NCI-H187 treated with DMSO at 0.1 percent for 48 hours (cell line): Measurements from ENCODE around the gene AP1S1.
A peak's percentile ranks its signal among the peaks of the same experiment; 100 is the strongest.
"Not testable (repeated sequence)": the region's sequence is repeated elsewhere in the genome, so short reads cannot be mapped to it uniquely, and the experiment has no call there.

Source experiments
- DNase-seq: peaks from one replicate; lab custom pipeline; 2025; lab: John Stamatoyannopoulos, UW

AP1S1 gene

DNA sequence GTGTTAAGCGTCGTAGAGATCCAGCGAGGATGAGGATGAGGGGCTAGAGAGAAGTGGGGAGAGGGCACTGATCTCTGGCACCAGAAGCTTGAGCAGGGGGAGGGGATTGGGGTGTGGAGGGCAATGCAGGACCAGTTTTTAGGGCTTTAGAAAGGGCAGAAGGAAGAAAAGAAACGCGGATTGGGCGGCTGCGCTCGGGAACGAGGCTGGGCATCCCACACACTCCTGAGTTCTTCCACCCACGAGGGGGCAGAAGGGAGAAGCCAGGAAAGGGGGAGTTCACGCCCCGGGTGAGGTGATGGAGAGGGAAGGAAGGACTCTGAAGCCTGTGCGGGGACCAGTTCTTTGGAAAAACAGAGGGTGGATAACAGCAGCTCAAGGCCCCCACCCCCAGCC, 17.2 kb downstream of the AP1S1 start:
- DNase-seq = no peak

- peak; percentile 40 for DNase-seq
Observed at GRCh38 chr7:101172005-101172853, 18.0 kb downstream of the AP1S1 start.

DNA sequence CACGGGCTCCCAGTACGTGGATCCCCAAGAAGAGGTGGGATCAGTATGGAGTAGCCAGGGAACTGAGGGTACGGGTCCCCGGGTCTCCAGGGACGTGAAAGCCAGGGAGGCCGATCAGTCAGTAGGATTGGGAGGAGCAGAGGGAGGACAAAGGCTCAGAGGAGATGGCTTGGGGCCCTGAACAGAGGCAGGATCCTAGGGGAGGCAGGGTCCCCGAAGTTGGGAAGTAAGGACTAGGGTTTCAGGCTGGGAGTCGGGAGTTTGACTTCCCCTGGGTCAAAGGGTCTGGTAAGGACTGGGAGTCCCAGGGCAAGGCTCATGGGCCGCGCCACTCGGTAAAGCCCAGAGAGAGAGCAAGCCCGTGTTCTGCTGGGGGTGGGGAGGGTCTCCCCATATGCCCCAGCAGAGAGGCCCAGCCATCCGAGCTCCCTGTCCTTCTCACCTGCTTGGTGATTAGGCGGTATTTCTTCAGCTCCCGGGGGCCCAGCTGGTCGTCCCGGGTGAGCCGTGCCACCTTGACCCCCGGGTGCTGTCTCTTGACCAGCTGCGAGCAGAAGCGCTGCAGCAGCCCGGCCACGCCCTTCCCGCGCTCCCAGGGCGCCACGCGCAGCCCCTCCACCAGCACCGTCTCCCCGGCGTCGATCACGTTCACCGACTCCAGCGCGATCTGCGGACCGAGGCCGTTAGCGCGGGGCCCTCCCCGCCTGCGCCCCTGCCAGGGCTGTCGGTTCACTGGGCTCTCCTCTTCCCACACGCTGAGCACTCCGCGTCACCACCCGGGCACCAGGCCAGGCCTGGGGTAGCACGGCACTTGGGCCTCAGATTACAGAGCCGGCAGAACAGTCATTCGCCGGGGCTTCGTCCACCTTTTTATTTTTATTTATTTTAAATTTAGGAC, 18.8 kb downstream of the AP1S1 start:
- no peak for DNase-seq

DNA sequence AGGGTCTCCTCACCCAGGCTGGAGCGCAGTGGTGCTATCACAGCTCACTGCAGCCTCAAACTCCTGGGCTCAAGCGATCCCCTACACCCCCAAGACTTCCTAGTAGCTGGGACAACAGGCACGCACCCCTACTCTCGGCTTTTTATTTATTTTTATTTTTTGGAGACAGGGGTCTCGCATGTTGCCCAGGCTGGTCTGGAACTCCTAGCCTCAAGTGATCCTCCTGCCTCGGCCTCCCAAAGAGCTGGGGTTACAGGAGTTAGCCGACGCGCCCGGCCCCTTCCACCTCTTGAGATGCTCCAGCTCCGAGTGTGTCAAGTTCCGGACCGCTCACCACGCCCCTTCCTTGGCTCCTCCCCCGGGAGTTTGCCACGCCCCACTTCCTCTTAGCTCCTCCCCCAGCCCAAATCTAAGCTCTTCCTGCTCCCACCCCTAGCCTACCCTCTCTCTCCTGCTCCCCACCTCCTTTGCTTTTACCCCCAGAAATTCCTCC, 19.5 kb downstream of the AP1S1 start:
- DNase-seq = no peak

DNA sequence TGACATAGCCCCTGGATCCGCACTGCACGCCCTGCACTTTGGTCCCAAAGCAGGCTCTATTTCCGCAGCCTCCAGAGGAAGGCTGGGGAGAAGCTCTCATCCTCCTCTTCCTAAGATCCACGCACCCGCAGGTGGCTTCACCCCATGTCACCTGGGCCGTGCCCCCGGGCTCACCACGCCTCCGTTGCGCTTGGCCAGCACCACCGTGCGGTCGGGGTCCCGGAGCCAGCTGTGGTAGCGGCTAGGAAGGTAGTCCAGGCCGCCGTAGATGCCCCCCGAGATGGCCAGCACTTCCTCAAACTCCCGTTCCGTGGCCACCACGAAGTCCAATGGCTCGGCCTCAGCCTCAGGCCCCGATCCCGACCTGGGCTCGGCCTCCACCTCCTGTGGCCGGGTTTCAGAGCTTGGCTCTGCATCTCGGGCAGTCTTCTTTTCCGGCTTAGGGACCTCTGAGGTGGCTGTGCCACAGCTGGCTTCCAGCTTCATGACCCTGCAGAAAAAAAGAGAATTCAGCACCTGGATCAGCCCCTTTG, 20.1 kb downstream of the AP1S1 start:
- no peak for DNase-seq

GRCh38 chr7:101175664-101176063, 21.4 kb downstream of the AP1S1 start:
- no peak for DNase-seq

GRCh38 chr7:101177644-101178043, 23.4 kb downstream of the AP1S1 start:
- DNase-seq = no peak

- DNase-seq = peak; percentile 68
Observed at GRCh38 chr7:101179117-101179516, 24.8 kb downstream of the AP1S1 start.

DNA sequence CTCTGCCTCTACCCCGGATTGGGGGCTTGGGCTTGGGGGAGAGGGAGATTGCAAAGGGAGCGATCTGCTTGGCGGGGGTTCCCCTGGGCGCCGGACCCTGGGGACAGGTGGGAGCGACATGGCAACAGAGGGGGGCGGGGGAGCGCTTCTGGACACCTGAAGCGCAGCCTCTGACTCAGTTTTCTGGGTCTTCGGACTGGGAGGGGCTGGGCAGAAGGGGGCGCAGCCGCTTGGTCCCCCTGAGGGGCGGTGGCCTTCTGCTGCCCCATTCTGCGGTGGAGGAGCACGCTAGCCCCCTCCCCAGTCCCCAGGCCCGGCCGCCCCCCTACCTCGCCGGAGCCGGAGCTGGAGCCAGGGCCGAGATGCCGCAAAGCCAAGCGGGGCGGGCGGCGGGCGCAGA, 25.4 kb downstream of the AP1S1 start:
- no peak for DNase-seq

GRCh38 chr7:101180130-101180755, 26.0 kb downstream of the AP1S1 start, which contains the start of gene NAT16:
Gene NAT16 (minus strand): TSS chr7:101180293. CDS start chr7:101174807, 5,486 bp downstream.
- DNase-seq = no peak

DNA sequence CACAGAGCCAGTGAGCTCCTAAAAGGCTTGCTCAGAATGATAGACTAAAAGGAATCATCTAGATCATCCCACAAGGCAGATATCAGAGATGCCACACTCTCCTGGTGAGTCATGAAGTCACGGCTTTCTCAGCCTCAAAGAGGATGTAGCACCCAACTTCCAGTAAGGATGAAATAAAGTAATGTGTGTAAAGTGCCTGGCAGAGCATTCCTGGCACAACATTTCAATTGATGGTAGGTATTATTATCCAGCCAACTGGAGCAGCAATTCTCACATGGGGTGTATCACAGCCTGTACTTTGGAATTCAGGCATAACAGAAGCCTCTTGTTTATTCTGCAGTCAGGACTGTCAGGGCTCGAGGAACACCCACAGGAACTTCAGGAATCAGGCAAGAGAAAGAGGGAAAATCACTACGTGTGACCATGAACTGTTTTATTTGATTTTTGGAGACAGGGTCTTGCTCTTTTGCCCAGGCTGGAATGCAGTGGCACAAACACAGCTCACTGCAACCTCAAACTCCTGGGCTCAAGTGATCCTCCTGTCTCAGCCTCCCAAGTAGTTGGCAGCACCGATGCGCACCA, 31.1 kb downstream of the AP1S1 start:
- DNase-seq = no peak

DNA sequence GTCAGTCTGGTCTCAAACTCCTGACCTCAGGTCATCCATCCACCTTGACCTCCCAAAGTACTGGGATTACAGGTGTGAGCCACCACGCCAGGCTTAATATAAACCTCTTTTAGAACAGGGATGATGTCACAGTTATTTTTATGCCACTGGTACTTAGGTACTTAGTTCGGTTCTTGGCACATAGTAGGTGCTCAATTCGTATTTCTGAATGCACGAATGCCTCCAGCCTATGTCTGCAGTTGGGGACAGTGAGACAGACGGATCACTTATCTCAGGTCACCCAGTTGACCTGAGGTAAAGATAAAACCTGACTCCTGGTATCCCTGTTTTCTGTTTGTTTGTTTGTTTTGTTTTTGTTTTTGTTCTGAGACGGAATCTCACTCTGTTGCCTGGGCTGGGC, 31.9 kb downstream of the AP1S1 start:
- DNase-seq = no peak

DNA sequence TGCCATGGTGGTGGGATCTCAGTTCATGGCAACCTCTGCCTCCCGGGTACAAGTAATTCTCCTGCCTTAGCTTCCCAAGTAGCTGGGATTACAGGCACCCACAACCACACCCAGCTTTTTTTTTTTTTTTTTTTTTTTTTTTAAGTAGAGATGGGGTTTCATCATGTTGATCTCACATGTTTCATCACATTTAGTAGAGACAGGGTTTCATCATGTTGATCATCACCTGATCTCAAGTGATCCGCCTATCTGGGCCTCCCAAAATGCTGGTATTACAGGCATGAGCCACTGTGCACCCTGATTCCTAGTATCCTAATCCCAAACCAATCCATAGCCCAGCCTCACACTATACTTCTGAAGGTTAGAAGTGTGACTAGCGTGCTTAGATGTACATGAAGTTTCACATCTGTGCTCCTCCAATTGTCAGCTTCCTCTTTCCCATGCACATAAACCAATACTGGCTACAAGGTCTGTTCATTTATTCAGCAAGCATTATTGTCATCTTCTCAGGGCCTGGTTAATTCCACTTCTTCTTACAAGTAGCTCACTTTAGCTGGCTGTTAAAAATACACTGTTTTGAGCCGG, 32.7 kb downstream of the AP1S1 start:
- DNase-seq = no peak

DNA sequence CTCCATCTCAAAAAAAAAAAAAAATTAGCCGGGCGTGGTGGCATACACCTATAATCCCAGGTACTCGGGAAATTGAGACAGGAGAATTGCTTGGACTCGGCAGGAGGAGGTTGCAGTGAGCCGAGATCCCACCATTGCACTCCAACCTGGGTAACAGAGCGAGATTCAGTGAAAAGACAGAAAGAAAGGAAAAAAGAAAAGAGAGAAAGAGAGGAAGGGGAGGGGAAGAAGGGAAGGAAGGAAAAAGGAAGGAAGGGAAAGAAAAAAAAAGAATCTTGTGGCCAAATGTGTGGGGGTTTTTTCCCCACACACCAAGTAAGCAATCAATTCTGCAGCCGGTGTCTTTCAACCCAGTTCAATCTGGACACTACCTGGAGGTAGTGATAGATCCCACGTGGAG, 34.8 kb downstream of the AP1S1 start:
- no peak for DNase-seq

DNA sequence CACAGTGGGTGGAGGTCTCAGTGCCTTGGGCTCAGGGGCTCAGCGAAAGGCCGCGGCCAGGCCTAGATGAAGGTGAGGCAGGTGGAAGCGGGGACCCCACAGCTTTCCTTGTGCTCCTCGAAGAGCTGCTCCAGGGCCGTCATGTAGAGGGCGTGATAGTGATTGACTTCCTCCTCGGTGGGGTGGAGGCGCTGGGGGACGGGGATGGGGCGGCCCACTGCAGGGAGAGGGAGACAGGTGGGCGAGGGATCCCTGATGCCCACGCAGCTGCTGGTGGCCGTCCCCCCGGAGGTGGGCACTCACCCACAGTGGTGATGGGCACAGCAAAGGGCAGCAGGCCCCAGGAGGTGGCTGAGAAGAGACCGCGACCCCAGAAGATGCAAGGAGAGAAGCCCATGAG, 41.6 kb downstream of the AP1S1 start:
- no peak for DNase-seq

DNA sequence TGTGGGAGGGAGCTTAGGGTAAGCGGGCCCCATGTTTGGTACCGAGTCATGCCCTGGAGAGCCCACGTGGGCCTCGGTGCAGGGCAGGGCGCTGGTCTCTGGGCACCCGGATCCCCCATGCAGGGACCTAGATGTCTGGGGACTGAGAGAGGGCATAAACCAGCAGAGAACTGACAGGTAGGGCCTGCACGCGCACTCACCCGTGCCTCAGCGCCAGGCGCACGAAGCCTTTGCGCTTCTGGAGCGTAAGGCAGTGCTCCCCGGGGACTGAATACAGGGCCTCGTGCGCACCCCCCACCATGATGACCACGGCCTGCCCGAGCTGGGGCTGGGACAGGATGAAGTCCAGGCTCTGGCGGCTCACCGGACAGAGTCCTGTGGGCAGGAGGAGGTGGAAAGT, 43.7 kb downstream of the AP1S1 start:
- DNase-seq = no peak

- no peak for DNase-seq
Observed at GRCh38 chr7:101198476-101198875, 44.2 kb downstream of the AP1S1 start.

GRCh38 chr7:101199522-101199921, 45.2 kb downstream of the AP1S1 start:
- not testable (repeated sequence) for DNase-seq

DNA sequence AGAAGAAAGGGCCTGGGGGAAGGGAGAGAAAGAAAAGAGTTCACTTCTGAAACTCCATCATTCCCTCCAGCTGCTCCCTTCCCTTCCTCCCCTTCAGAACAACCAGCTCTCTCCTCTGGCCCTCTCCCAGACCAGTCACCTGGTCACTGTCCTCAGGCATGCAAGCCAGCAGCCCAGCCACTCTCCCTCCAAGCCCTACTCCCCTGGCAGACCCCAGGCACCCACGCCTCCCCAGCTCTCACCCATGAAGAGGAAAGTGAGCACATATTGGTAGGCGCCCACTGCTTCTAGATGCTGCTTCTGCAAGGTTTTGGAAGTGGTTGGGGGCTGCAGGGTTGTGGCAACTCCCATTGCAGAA, 46.2 kb downstream of the AP1S1 start:
- DNase-seq = no peak

DNA sequence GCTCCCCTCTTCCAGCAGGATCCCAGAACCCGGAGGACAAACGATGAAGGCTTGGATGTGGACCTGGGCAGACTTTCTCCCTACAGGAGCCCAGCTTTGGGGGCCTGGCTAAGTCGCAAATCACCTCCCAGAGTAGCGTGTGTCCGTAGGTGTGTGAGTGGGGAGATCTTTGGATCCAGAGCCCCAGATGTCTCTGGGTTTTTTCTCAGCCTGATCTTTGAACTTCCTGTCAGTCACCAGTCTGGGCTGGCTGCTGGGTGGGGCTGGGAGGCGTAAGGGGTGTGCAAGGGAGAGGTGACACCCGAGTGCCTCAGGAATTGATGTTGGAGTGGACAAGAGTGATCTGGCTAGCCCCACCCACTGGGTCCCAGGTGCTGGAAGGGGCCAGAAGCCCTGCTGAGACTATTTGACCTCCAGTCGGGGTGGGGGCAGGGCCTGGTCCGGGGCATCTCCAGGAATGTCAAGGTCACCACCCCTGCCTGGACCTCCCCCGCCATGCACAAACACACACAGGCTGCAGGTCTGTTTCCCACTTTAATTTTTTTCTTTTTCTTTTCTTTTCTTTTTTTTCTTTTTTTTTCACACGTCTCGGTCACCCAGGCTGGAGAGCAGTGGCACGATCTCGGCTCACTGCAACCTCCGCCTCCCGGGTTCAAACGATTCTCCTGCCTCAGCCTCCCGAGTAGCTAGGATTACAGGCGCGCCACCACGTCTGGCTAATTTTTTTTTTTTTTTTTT, 46.8 kb downstream of the AP1S1 start, which contains the start of gene MOGAT3:
MOGAT3 (minus strand) TSS at position 175 of the 738 bp plus-strand sequence. CDS start 182 bp downstream, outside the sequence.
- DNase-seq = no peak
